Stimulated activated CD8-positive, alpha-beta memory T cell treated with anti-CD3 and anti-CD28 coated beads, Interleukin-4, amount 100 ng/mL, for 4 hours (primary cell): ENCODE data around the gene WDR48.
A peak's percentile ranks its signal among the peaks of the same experiment; 100 is the strongest.
"Not testable (repeated sequence)": the region's sequence is repeated elsewhere in the genome, so short reads cannot be mapped to it uniquely, and the experiment has no call there.

Source experiments
- DNase-seq, 2 donors: peaks; one replicate each; pipeline ENCODE4 v3.0.0-alpha.2; 2020; ENCODE audit warnings: low read depth in 2 of 2, low spot score in 1 of 2

WDR48 gene

GRCh38 chr3:39051649-39052561 is at the start of gene WDR48, which contains the start of gene SCN11A:
WDR48 (plus strand) TSS chr3:39052016; CDS start chr3:39052026, 10 bp downstream.
SCN11A (minus strand) TSS chr3:39051944; CDS start chr3:38950362, 101,582 bp downstream.
- DNase-seq, result peak; percentile 85 to 88

GRCh38 chr3:39005295-39005694 is 46.5 kb upstream of the WDR48 start:
- no peak for DNase-seq

- DNase-seq, result no peak
Measured at GRCh38 chr3:39011191-39011736, 40.6 kb upstream of the WDR48 start.

GRCh38 chr3:39013289-39013688 is 38.5 kb upstream of the WDR48 start:
- no peak for DNase-seq

GRCh38 chr3:39013921-39014509 is 37.8 kb upstream of the WDR48 start:
- no peak for DNase-seq

GRCh38 chr3:39015418-39015817 is 36.4 kb upstream of the WDR48 start:
- DNase-seq, result no peak

- DNase-seq, result no peak
Measured at GRCh38 chr3:39019299-39019698, 32.5 kb upstream of the WDR48 start.

- no peak for DNase-seq
Measured at GRCh38 chr3:39021029-39021428, 30.8 kb upstream of the WDR48 start.

- DNase-seq, result no peak
Measured at GRCh38 chr3:39021465-39022285, 30.1 kb upstream of the WDR48 start.

- no peak for DNase-seq
Measured at GRCh38 chr3:39022286-39022630, 29.6 kb upstream of the WDR48 start.

- DNase-seq, result no peak
Measured at GRCh38 chr3:39024497-39024896, 27.3 kb upstream of the WDR48 start.

GRCh38 chr3:39025222-39025970 is 26.4 kb upstream of the WDR48 start:
- no peak for DNase-seq

GRCh38 chr3:39028546-39028945 is 23.3 kb upstream of the WDR48 start:
- DNase-seq, result no peak

GRCh38 chr3:39029556-39029955 is 22.3 kb upstream of the WDR48 start:
- DNase-seq, result no peak

- no peak for DNase-seq
Measured at GRCh38 chr3:39038165-39038564, 13.7 kb upstream of the WDR48 start.

GRCh38 chr3:39050029-39050428 is 1.8 kb upstream of the WDR48 start:
- no peak for DNase-seq

- DNase-seq, result no peak
Measured at GRCh38 chr3:39052583-39052982, 767 bp downstream of the WDR48 start.

GRCh38 chr3:39053696-39054095 is 1.9 kb downstream of the WDR48 start:
- no peak for DNase-seq

GRCh38 chr3:39056151-39056550 is 4.3 kb downstream of the WDR48 start:
- DNase-seq, result no peak

GRCh38 chr3:39061228-39061627 is 9.4 kb downstream of the WDR48 start:
- not testable (repeated sequence) for DNase-seq

- no peak for DNase-seq
Measured at GRCh38 chr3:39062180-39062579, 10.4 kb downstream of the WDR48 start.
